GM18507 (cell line): Measurements from ENCODE around the gene SHH.
"Not testable (repeated sequence)": the region's sequence is repeated elsewhere in the genome, so short reads cannot be mapped to it uniquely, and the experiment has no call there.

Experiments
- DNase-seq: peaks from one replicate; pipeline ENCODE4 v3.0.0; 2011; ENCODE audit warnings: low read depth; ENCODE audit not compliant: insufficient read length; ENCODE audit errors: extremely low spot score
- FAIRE-seq: peaks from 2 replicates; lab custom pipeline; 2011; peaks lifted over from hg19 to GRCh38; lab: Jason Lieb, UNC

Gene SHH

GRCh38 chr7:155844019-155844453 is 31.8 kb upstream of the SHH start:
- FAIRE-seq = no peak
- DNase-seq = no peak

GRCh38 chr7:155843426-155844018 is 31.3 kb upstream of the SHH start:
- DNase-seq (no peak), FAIRE-seq (no peak)

GRCh38 chr7:155842496-155843265 is 30.4 kb upstream of the SHH start:
- DNase-seq (no peak), FAIRE-seq (no peak)

GRCh38 chr7:155840909-155841308 is 28.6 kb upstream of the SHH start:
- no peak for DNase-seq
- FAIRE-seq = no peak

- DNase-seq (no peak), FAIRE-seq (no peak)
These were observed 28.1 kb upstream of the SHH start for GRCh38 chr7:155840262-155840885.

GRCh38 chr7:155839461-155839860 is 27.2 kb upstream of the SHH start:
- DNase-seq = no peak
- FAIRE-seq = no peak

- not testable (repeated sequence) for FAIRE-seq, DNase-seq
These were observed 26.0 kb upstream of the SHH start for GRCh38 chr7:155838312-155838711.

GRCh38 chr7:155837126-155837479 is 24.8 kb upstream of the SHH start:
- FAIRE-seq = no peak
- no peak for DNase-seq

- no peak for FAIRE-seq
These were observed 24.2 kb upstream of the SHH start for GRCh38 chr7:155836216-155837125.

GRCh38 chr7:155835446-155836215 is 23.4 kb upstream of the SHH start:
- FAIRE-seq = no peak
- no peak for DNase-seq

More at GRCh38 chr7:155836216-155837125, 24.2 kb upstream of the SHH start:
- no peak for DNase-seq

- no peak for DNase-seq
- FAIRE-seq = no peak
These were observed 22.3 kb upstream of the SHH start for GRCh38 chr7:155834486-155835048.

- FAIRE-seq (no peak), DNase-seq (no peak)
These were observed 21.4 kb upstream of the SHH start for GRCh38 chr7:155833651-155834050.

GRCh38 chr7:155832581-155832981 is 20.3 kb upstream of the SHH start:
- no peak for FAIRE-seq
- DNase-seq = no peak

GRCh38 chr7:155831807-155832524 is 19.7 kb upstream of the SHH start:
- no peak for FAIRE-seq

GRCh38 chr7:155830961-155831806 is 18.9 kb upstream of the SHH start:
- no peak for FAIRE-seq
- no peak for DNase-seq

More at GRCh38 chr7:155831807-155832524, 19.7 kb upstream of the SHH start:
- DNase-seq = no peak

GRCh38 chr7:155829796-155830470 is 17.7 kb upstream of the SHH start:
- no peak for FAIRE-seq
- no peak for DNase-seq

- FAIRE-seq = no peak
- DNase-seq = no peak
These were observed 13.1 kb upstream of the SHH start for GRCh38 chr7:155825336-155825735.
